HL-60 (cell line): ENCODE measurements around the gene SPATS2L.

Source experiments
- DNase-seq, 2 experiments: peaks; one replicate each; pipeline ENCODE4 v3.0.0-alpha.2; 2010 to 2020; ENCODE audit warnings: low read depth in 1 of 2, low spot score in 1 of 2
- H3K27ac ChIP-seq: fragments of 250-450 bp; sonication (Bioruptor Pico); replicated peaks from 2 replicates; pipeline ENCODE4 v1.5.1; 2020; ENCODE audit warnings: mild to moderate bottlenecking, moderate library complexity
- H3K27me3 ChIP-seq: fragments of 250-450 bp; sonication (Bioruptor Pico); 2 replicates; pipeline ENCODE4 v1.5.1; 2021; ENCODE audit warnings: mild to moderate bottlenecking, moderate library complexity; ENCODE audit not compliant: insufficient read depth, poor library complexity, severe bottlenecking
- H3K4me3 ChIP-seq: replicated peaks from 2 replicates; pipeline ENCODE4 v1.5.1; 2011; ENCODE audit warnings: mild to moderate bottlenecking, control low read depth, low read length; ENCODE audit not compliant: insufficient read depth
- GABPA ChIP-seq: IDR thresholded peaks from 2 replicates; pipeline ENCODE4 v1.6.1; 2012; ENCODE audit warnings: low read depth
- POLR2AphosphoS5 ChIP-seq: IDR thresholded peaks from 2 replicates; pipeline ENCODE4 v1.6.1; 2012; ENCODE audit warnings: low read depth
- SPI1 ChIP-seq: IDR thresholded peaks from 2 replicates; pipeline ENCODE4 v1.6.1; 2012; ENCODE audit warnings: low read depth, mild to moderate bottlenecking, borderline replicate concordance
- TF ChIP-seq, protein P1 (sequence below): IDR thresholded peaks from one replicate; pipeline ENCODE4 v1.5.1; 2011; ENCODE audit warnings: low read length, control low read depth, inconsistent platforms; ENCODE audit not compliant: insufficient read depth
- TF ChIP-seq, protein P2 (sequence below): IDR thresholded peaks from 2 replicates; pipeline ENCODE4 v1.6.1; 2012; ENCODE audit warnings: low read depth; ENCODE audit not compliant: insufficient replicate concordance

The SPATS2L gene

DNA sequence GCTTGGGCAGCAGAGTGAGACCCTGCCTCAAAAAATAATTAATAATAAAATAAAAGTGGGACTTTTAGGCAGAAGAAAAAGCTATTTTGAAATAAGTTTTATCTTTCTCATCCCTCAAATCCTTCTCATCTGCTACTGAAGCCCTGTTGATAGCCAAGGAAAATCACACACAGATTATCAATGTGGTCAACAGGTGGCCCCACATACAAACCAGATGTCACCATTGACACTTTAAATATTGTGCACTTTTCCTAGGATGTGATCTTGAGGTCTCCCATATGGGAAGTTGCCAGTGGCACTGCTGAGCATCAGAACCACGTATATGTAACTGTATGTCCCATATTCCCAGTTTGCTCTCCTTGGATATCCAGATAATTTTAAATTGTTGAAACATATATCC is 138.8 kb downstream of the SPATS2L start:
- Histone ChIP-seq H3K27ac (no peak overlapping the region), H3K4me3 (no peak overlapping the region), H3K27me3 (peaks cover 6% of the 10 kb centered on the region)
- no peak for DNase-seq
- TF ChIP-seq SPI1: no peak
- TF ChIP-seq, protein P1, sequence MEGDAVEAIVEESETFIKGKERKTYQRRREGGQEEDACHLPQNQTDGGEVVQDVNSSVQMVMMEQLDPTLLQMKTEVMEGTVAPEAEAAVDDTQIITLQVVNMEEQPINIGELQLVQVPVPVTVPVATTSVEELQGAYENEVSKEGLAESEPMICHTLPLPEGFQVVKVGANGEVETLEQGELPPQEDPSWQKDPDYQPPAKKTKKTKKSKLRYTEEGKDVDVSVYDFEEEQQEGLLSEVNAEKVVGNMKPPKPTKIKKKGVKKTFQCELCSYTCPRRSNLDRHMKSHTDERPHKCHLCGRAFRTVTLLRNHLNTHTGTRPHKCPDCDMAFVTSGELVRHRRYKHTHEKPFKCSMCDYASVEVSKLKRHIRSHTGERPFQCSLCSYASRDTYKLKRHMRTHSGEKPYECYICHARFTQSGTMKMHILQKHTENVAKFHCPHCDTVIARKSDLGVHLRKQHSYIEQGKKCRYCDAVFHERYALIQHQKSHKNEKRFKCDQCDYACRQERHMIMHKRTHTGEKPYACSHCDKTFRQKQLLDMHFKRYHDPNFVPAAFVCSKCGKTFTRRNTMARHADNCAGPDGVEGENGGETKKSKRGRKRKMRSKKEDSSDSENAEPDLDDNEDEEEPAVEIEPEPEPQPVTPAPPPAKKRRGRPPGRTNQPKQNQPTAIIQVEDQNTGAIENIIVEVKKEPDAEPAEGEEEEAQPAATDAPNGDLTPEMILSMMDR: no peak
- TF ChIP-seq, protein P2, sequence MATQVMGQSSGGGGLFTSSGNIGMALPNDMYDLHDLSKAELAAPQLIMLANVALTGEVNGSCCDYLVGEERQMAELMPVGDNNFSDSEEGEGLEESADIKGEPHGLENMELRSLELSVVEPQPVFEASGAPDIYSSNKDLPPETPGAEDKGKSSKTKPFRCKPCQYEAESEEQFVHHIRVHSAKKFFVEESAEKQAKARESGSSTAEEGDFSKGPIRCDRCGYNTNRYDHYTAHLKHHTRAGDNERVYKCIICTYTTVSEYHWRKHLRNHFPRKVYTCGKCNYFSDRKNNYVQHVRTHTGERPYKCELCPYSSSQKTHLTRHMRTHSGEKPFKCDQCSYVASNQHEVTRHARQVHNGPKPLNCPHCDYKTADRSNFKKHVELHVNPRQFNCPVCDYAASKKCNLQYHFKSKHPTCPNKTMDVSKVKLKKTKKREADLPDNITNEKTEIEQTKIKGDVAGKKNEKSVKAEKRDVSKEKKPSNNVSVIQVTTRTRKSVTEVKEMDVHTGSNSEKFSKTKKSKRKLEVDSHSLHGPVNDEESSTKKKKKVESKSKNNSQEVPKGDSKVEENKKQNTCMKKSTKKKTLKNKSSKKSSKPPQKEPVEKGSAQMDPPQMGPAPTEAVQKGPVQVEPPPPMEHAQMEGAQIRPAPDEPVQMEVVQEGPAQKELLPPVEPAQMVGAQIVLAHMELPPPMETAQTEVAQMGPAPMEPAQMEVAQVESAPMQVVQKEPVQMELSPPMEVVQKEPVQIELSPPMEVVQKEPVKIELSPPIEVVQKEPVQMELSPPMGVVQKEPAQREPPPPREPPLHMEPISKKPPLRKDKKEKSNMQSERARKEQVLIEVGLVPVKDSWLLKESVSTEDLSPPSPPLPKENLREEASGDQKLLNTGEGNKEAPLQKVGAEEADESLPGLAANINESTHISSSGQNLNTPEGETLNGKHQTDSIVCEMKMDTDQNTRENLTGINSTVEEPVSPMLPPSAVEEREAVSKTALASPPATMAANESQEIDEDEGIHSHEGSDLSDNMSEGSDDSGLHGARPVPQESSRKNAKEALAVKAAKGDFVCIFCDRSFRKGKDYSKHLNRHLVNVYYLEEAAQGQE: no peak
- TF ChIP-seq POLR2AphosphoS5: no peak
- no peak for TF ChIP-seq GABPA

DNA sequence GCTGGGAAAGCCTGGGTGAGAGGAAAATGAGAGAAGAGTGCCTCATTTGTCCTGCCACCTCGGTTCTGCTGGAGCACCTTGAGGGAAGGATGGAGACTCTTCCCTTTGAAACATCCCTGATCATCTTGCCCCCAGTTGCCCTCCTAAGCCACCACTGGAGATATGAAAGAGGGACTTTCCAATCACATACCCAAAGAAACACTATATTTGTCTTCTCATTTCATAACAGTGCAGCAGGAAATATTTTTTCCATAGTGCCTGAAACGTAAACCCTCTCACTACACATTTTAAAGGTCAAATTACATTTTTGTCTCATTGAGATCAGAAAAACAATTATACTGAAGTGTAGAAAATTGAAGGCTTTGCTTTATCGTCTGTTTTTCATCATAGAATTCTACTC is 140.1 kb downstream of the SPATS2L start:
- DNase-seq: no peak
- Histone ChIP-seq H3K27ac (no peak overlapping the region), H3K4me3 (no peak overlapping the region), H3K27me3 (peaks cover 6% of the 10 kb centered on the region)
- no peak for TF ChIP-seq SPI1
- TF ChIP-seq, protein P1: no peak
- TF ChIP-seq GABPA: no peak
- TF ChIP-seq POLR2AphosphoS5: no peak
- TF ChIP-seq, protein P2: no peak

DNA sequence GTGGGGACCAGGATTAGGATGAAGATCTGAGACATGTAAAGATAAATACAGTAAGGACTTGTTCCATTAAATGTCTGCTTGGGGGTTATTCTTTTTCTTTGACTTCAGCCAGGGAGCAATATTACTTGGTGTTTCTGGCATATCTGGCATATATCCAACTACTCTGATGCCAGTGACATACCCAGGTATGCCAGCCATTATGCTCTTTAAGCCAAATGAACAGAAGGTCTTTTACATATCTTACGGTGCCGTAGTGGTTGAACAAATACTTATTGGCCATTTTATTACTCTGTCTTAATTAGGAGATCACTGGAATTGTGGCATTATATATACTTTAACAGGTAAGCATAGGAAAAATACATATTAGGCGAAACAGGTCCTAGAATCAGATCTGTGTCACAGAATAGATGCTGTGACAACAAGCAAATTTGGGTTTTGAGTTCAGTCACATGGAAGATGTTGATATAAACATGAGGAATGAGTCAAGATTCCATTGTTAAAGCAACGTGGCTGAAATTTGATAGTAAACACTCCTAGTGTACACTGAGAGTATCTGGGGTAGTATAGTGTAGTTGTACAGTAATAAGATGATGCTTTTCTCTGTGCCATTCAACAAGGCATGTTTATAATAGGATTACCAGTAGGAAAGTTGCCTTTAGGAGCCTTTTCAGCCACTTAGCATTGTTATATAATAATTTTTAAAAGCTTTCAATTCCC is 140.8 kb downstream of the SPATS2L start:
- H3K27ac ChIP-seq: no peak overlapping the region
- TF ChIP-seq POLR2AphosphoS5 (no peak), GABPA (no peak), SPI1 (no peak)
- TF ChIP-seq, protein P2: no peak
- TF ChIP-seq, protein P1: no peak
- H3K27me3 ChIP-seq: peaks cover 6% of the 10 kb centered on the region
- H3K4me3 ChIP-seq: no peak overlapping the region
- no peak for DNase-seq
